K562 (cell line): ENCODE data around the gene GMNC. TPM values are rescaled to one million over a fixed set of nuclear protein-coding genes. Genes with fewer than 3 reads are reported as not detected.

Experiments
- ATAC-seq: fragments of 200-7000 bp; cut with Tn5 transposase; 3 replicates; pipeline ENCODE4 v1.9.1; 2020; ENCODE audit warnings: moderate library complexity
- BruUV-seq: library from RNA; stranded (reverse); fragments of 400-500 nt; replicated peaks from 2 replicates; lab custom pipeline; 2021; lab: Mats Ljungman, UMichigan
- CTCF ChIA-PET: fragments of 300-600 bp; formaldehyde crosslinking; extraction: SDS; loops from one replicate; lab custom pipeline; 2021; ENCODE audit warnings: low intra/inter-chr PET ratio; lab: Yijun Ruan, JAX
- POLR2A ChIA-PET: fragments of 300-600, 350-650 bp; sonication (Branson Sonifier 250); formaldehyde crosslinking; extraction: SDS; loops from one replicate; lab custom pipeline; 2021; ENCODE audit warnings: antibody characterized with exemption, inconsistent platforms; lab: Yijun Ruan, JAX
- DNase-seq, 4 experiments: peaks; one replicate each; pipeline versions ENCODE4 v3.0.0 to v3.0.0-alpha.2; 2011 to 2018; ENCODE audit warnings: low spot score in 3 of 4, mixed read lengths in 3 of 4; ENCODE audit errors: extremely low read depth in 1 of 4
- FAIRE-seq: peaks from 2 replicates; lab custom pipeline; 2011; peaks lifted over from hg19 to GRCh38; lab: Jason Lieb, UNC
- H2AFZ ChIP-seq: 2 replicates; pipeline ENCODE4 v1.6.0; 2011; ENCODE audit warnings: low read depth, low read length, control low read depth, inconsistent platforms
- H3K27ac ChIP-seq: fragments of 200-600 bp; 3 replicates; pipeline ENCODE4 v1.8.0; 2011; ENCODE audit warnings: low read depth, mild to moderate bottlenecking, control low read depth, inconsistent platforms, low read length, moderate library complexity, mixed read lengths; ENCODE audit errors: extremely low read depth
- H3K27me3 ChIP-seq, 2 experiments: fragments of 300-600 bp in 1 of 2; 2 replicates in 1 of 2; 3 replicates in 1 of 2; pipeline versions ENCODE4 v1.6.0 to v1.8.0; 2011; ENCODE audit warnings: inconsistent platforms in 2 of 2, low read length in 2 of 2, mild to moderate bottlenecking in 1 of 2, mixed read lengths in 1 of 2, moderate library complexity in 1 of 2; ENCODE audit not compliant: control insufficient read depth in 2 of 2, insufficient read depth in 2 of 2
- H3K36me3 ChIP-seq: fragments of 300-600 bp; 3 replicates; pipeline ENCODE4 v1.8.0; 2011; ENCODE audit warnings: mild to moderate bottlenecking, low read length, inconsistent platforms; ENCODE audit not compliant: control insufficient read depth, insufficient read depth
- H3K4me1 ChIP-seq, 2 experiments: fragments of 200-600 bp in 1 of 2; replicated peaks in 1 of 2; 2 replicates in 1 of 2; 3 replicates in 1 of 2; pipeline versions ENCODE4 v1.5.1 to v1.8.0; 2011; ENCODE audit warnings: inconsistent platforms in 2 of 2, low read length in 2 of 2, mild to moderate bottlenecking in 1 of 2, mixed read lengths in 1 of 2, moderate library complexity in 1 of 2; ENCODE audit not compliant: control insufficient read depth in 2 of 2, insufficient read depth in 2 of 2
- H3K4me2 ChIP-seq: 2 replicates; pipeline ENCODE4 v1.6.1; 2011; ENCODE audit warnings: low read length, control low read depth, inconsistent platforms, mixed read lengths; ENCODE audit not compliant: insufficient read depth
- H3K4me3 ChIP-seq: fragments of 200-600 bp; sonication (generic), shearing (Covaris generic); 2 replicates; pipeline ENCODE4 v1.5.1; 2016; ENCODE audit warnings: control low read depth, inconsistent platforms
- H3K79me2 ChIP-seq: fragments of 200-600 bp; 3 replicates; pipeline ENCODE4 v1.8.0; 2011; ENCODE audit warnings: low read length, inconsistent platforms; ENCODE audit not compliant: control insufficient read depth, insufficient read depth
- H3K9ac ChIP-seq, 2 experiments: 2 replicates each; pipeline versions ENCODE4 v1.6.0 to v1.6.1; 2011; ENCODE audit warnings: low read depth in 2 of 2, low read length in 2 of 2, control low read depth in 1 of 2, inconsistent platforms in 1 of 2, mild to moderate bottlenecking in 1 of 2, mixed read lengths in 1 of 2; ENCODE audit not compliant: insufficient read depth in 1 of 2
- H3K9me1 ChIP-seq: one replicate; pipeline ENCODE4 v1.6.0; 2011; ENCODE audit warnings: inconsistent platforms, mild to moderate bottlenecking, low read length, moderate library complexity; ENCODE audit not compliant: control insufficient read depth, insufficient read depth
- H3K9me3 ChIP-seq: replicated peaks from 2 replicates; pipeline ENCODE4 v1.5.1; 2011; ENCODE audit warnings: low read depth, low read length, inconsistent platforms; ENCODE audit not compliant: control insufficient read depth, insufficient read depth
- H4K20me1 ChIP-seq: replicated peaks from 2 replicates; pipeline ENCODE4 v1.6.1; 2011; ENCODE audit warnings: low read length, inconsistent platforms, mixed read lengths; ENCODE audit not compliant: control insufficient read depth, insufficient read depth
- ARNT ChIP-seq, 2 experiments: fragments of 450-650 bp; IDR thresholded peaks; 2 replicates each; pipeline ENCODE4 v1.6.1; 2016; ENCODE audit warnings: mild to moderate bottlenecking in 1 of 2
- OTX1 ChIP-seq: fragments of 450-650 bp; formaldehyde crosslinking; IDR thresholded peaks from 2 replicates; pipeline ENCODE4 v1.4.0; 2022; ENCODE audit warnings: mild to moderate bottlenecking
- POLR3A ChIP-seq: IDR thresholded peaks from 2 replicates; pipeline ENCODE4 v1.6.1; 2011; ENCODE audit warnings: borderline replicate concordance, mild to moderate bottlenecking, moderate library complexity; ENCODE audit not compliant: insufficient read length, insufficient read depth; ENCODE audit errors: extremely low read depth
- SMAD2 ChIP-seq: fragments of 150-350 bp; IDR thresholded peaks from 2 replicates; pipeline ENCODE4 v1.6.1; 2014; ENCODE audit warnings: low read depth, mild to moderate bottlenecking, low read length
- ZFPM2 ChIP-seq: fragments of 250-450 bp; sonication (Bioruptor Pico); IDR thresholded peaks from 2 replicates; pipeline ENCODE4 v1.5.1; 2022; ENCODE audit warnings: mild to moderate bottlenecking
- in situ Hi-C: fragments of 300-500 bp; cut with MboI; formaldehyde crosslinking; loops from 4 replicates; pipeline ENCODE4 v1.15.0; 2018; ENCODE audit warnings: inconsistent platforms, mixed read lengths
- intact Hi-C: fragments of 100-400 bp; cut with micrococcal nuclease; formaldehyde crosslinking; loops from 2 replicates; pipeline ENCODE4 v1.14.2; 2022
- polyA plus RNA-seq, 8 experiments: library from polyadenylated mRNA; depleted of rRNA in 4 of 8; stranded (reverse) in 5 of 8; unstranded in 3 of 8; fragments of >200 nt; fragmentation: Nextera tagmentation in 2 of 8; fragmentation: Illumina TruSeq in 1 of 8; extraction: Ambion mirVana in 2 of 8; extraction: Trizol in 1 of 8; gene quantifications; 2 replicates each; pipeline versions ENCODE4 v1.2.1 to v1.2.3, GENCODE V29; 2011 to 2014; ENCODE audit warnings: inconsistent platforms in 1 of 8, missing spikeins in 1 of 8
- total RNA-seq, 7 experiments: library from RNA; depleted of rRNA in 6 of 7; stranded (reverse); fragments of >200 nt in 6 of 7; fragmentation: Illumina TruSeq in 2 of 7; extraction: Trizol in 2 of 7; gene quantifications; 2 replicates each; pipeline versions ENCODE4 v1.2.1 to v1.2.3, GENCODE V29; 2011 to 2021; ENCODE audit warnings: low replicate concordance in 1 of 7
- TF ChIP-seq, protein P1 (sequence below): fragments of 450-650 bp; IDR thresholded peaks from 2 replicates; pipeline ENCODE4 v1.6.1; 2018; ENCODE audit not compliant: partially characterized antibody
- TF ChIP-seq, protein P2 (sequence below): sonication (generic); formaldehyde crosslinking; IDR thresholded peaks from 2 replicates; pipeline ENCODE4 v1.8.0; 2022; ENCODE audit warnings: missing genetic modification reagents, mild to moderate bottlenecking, borderline replicate concordance
- TF ChIP-seq, protein P3 (sequence below): sonication (generic); formaldehyde crosslinking; IDR thresholded peaks from 2 replicates; pipeline ENCODE4 v1.9.0; 2022; ENCODE audit warnings: mild to moderate bottlenecking, missing genetic modification reagents
- TF ChIP-seq, protein P4 (sequence below): IDR thresholded peaks from 2 replicates; pipeline ENCODE4 v1.6.1; 2012; ENCODE audit warnings: low read depth, low read length, improper control_type of control experiment, borderline replicate concordance

Gene GMNC
- total and polyA plus RNA-seq, 9 of the 15 experiments (the other 6 are each of a cell fraction or from before 2014, with no cell fraction given), result not detected

DNA sequence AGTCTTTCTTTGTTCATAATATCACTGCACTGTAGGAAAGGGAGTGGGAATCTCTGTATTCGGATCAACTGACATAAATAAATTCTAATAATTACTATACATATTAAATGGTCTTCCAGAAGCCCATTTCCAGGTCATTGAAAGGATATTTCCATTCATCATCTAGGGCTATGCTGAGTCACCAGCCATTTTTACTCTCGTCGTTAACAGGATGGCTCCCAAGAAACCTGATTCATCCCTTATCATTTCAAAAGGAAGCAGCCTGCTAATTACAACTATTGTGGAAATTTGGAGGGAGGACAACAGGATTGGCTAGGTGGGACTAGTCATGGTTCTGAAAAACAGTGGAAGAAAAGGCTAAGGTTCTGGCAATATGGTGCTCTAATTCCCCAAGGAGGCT, 13.6 kb downstream of the GMNC start (continued):
- TF ChIP-seq, protein P1, sequence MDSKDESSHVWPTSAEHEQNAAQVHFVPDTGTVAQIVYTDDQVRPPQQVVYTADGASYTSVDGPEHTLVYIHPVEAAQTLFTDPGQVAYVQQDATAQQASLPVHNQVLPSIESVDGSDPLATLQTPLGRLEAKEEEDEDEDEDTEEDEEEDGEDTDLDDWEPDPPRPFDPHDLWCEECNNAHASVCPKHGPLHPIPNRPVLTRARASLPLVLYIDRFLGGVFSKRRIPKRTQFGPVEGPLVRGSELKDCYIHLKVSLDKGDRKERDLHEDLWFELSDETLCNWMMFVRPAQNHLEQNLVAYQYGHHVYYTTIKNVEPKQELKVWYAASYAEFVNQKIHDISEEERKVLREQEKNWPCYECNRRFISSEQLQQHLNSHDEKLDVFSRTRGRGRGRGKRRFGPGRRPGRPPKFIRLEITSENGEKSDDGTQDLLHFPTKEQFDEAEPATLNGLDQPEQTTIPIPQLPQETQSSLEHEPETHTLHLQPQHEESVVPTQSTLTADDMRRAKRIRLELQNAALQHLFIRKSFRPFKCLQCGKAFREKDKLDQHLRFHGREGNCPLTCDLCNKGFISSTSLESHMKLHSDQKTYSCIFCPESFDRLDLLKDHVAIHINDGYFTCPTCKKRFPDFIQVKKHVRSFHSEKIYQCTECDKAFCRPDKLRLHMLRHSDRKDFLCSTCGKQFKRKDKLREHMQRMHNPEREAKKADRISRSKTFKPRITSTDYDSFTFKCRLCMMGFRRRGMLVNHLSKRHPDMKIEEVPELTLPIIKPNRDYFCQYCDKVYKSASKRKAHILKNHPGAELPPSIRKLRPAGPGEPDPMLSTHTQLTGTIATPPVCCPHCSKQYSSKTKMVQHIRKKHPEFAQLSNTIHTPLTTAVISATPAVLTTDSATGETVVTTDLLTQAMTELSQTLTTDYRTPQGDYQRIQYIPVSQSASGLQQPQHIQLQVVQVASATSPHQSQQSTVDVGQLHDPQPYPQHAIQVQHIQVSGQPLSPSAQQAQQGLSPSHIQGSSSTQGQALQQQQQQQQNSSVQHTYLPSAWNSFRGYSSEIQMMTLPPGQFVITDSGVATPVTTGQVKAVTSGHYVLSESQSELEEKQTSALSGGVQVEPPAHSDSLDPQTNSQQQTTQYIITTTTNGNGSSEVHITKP, result no peak
- no peak for TF ChIP-seq POLR3A
- TF ChIP-seq SMAD2, result no peak
- TF ChIP-seq, protein P2, sequence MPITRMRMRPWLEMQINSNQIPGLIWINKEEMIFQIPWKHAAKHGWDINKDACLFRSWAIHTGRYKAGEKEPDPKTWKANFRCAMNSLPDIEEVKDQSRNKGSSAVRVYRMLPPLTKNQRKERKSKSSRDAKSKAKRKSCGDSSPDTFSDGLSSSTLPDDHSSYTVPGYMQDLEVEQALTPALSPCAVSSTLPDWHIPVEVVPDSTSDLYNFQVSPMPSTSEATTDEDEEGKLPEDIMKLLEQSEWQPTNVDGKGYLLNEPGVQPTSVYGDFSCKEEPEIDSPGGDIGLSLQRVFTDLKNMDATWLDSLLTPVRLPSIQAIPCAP (CRISPR knock-in tag), result no peak
- TF ChIP-seq OTX1 (CRISPR knock-in tag), result no peak
- no peak for TF ChIP-seq ARNT (IDR thresholded peaks at IDR 0.05)

DNA sequence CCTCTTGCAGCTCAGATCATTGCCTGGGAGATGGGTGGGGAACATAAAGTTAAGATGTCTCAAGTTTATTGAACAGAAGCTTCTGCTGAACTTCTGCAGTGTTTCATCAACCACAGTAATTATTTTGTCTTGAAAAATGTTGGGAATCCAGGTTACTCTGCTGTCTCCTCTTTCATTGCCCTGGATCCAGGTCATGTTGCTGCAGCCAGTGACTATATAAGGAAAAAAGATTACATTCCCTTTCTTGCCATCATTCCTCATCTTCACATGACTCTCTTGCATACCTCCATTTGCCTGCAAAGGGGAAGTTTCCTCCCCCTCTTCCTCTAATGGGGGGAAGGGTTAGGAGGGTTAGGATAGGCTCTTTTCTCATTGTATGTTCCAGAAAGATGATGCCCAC, 15.1 kb downstream of the GMNC start:
- Histone ChIP-seq H3K9me3 (0 out of 2 replicates have a peak, but pooled peaks cover 5% of the 10 kb centered on the region), H3K36me3 (no peaks in the 10 kb centered on the region), H3K4me2 (no peak overlapping the region), H3K4me1 (no peaks in the 10 kb centered on the region), H3K79me2 (no peaks in the 10 kb centered on the region), H3K9ac (no peak overlapping the region), H2AFZ (no peak overlapping the region), H3K27ac (no peak overlapping the region), H4K20me1 (no peaks in the 10 kb centered on the region), H3K9me1 (no peaks in the 10 kb centered on the region), H3K4me3 (no peak overlapping the region), H3K27me3 (no peaks in the 10 kb centered on the region)
- FAIRE-seq (no peak), ATAC-seq (no peak), DNase-seq (no peak)
- in situ Hi-C loops, result no loop called here
- CTCF ChIA-PET, result no interaction called here
- POLR2A ChIA-PET, result no interaction called here
- intact Hi-C loops, result no loop called here
- TF ChIP-seq, protein P3, sequence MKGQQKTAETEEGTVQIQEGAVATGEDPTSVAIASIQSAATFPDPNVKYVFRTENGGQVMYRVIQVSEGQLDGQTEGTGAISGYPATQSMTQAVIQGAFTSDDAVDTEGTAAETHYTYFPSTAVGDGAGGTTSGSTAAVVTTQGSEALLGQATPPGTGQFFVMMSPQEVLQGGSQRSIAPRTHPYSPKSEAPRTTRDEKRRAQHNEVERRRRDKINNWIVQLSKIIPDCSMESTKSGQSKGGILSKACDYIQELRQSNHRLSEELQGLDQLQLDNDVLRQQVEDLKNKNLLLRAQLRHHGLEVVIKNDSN (CRISPR knock-in tag), result no peak
- TF ChIP-seq ZFPM2 (CRISPR knock-in tag), result no peak
- TF ChIP-seq, protein P4, sequence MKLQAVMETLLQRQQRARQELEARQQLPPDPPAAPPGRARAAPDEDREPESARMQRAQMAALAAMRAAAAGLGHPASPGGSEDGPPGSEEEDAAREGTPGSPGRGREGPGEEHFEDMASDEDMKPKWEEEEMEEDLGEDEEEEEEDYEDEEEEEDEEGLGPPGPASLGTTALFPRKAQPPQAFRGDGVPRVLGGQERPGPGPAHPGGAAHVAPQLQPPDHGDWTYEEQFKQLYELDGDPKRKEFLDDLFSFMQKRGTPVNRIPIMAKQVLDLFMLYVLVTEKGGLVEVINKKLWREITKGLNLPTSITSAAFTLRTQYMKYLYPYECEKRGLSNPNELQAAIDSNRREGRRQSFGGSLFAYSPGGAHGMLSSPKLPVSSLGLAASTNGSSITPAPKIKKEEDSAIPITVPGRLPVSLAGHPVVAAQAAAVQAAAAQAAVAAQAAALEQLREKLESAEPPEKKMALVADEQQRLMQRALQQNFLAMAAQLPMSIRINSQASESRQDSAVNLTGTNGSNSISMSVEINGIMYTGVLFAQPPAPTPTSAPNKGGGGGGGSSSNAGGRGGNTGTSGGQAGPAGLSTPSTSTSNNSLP, result no peak
- no TSS peak for BruUV-seq
